HG03064 (cell line): ENCODE data around the gene HSD11B1L.

Source experiments
- ATAC-seq: cut with Tn5 transposase; IDR thresholded peaks from one replicate; pipeline ENCODE4 v1.9.1; 2021; ENCODE audit warnings: low read depth; ENCODE audit not compliant: unreplicated experiment

Gene HSD11B1L

GRCh38 chr19:5666921-5667610 is 13.8 kb upstream of the HSD11B1L start:
- ATAC-seq = no peak

GRCh38 chr19:5667751-5668271 is 13.0 kb upstream of the HSD11B1L start:
- no peak for ATAC-seq

- ATAC-seq = no peak
Observed at GRCh38 chr19:5669212-5669611, 11.6 kb upstream of the HSD11B1L start.

DNA sequence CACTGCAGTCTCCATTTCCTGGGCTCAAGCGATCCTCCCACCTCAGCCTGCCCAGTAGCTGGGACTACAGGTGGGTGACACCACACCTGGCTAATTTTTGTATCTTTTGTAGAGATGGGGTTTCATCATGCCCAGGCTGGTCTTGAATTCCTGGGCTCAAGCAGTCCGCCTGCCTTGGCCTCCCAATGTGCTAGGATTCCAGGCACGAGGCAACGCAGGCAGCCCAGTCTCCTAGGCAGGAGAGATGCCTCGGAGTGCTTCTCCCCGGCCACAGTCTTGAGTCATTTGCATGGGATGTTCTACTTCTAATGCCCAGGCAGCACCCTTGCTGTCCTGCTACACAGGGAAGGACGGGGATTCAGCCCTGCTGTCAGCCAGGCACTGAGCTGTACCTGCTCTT is 9.2 kb upstream of the HSD11B1L start:
- ATAC-seq = no peak

GRCh38 chr19:5672708-5673459 is 7.9 kb upstream of the HSD11B1L start:
- ATAC-seq = no peak

DNA sequence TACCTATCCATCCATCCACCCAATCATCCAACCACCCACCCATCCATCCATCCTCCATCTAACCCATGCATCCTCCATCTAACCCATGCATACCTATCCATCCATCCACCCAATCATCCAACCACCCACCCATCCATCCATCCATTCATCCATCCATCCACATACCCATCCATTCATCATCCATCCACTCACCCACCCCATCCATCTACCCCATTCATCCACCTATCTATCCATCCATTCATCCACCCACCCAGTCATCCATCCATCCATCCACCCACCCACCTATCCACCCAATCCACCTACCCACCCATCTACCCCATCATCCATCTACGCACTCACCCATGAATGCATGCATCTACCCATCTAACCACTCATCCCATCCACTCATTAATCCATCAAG is 7.1 kb upstream of the HSD11B1L start:
- no peak for ATAC-seq

- no peak for ATAC-seq
Observed at GRCh38 chr19:5674714-5675113, 6.1 kb upstream of the HSD11B1L start.

- ATAC-seq = no peak
Observed at GRCh38 chr19:5676105-5676771, 4.6 kb upstream of the HSD11B1L start.

DNA sequence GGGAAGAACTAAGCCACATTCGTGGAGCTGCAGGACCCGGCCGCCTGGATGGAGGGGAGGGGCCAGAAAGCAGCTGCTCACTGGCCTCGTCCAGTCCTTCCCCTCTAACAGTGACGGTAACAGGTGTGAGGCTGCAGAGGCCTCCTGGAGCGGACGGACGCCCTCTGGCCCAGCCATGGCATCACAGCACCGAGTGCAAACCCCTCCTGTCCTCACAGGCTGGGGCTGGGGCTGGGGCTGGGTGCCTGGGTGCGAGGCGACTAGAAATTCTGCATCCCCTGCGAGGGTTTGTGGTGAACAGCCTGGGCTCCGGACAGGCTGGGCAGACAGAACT is 4.1 kb upstream of the HSD11B1L start:
- ATAC-seq = no peak

- no peak for ATAC-seq
Observed at GRCh38 chr19:5677136-5677535, 3.7 kb upstream of the HSD11B1L start.

DNA sequence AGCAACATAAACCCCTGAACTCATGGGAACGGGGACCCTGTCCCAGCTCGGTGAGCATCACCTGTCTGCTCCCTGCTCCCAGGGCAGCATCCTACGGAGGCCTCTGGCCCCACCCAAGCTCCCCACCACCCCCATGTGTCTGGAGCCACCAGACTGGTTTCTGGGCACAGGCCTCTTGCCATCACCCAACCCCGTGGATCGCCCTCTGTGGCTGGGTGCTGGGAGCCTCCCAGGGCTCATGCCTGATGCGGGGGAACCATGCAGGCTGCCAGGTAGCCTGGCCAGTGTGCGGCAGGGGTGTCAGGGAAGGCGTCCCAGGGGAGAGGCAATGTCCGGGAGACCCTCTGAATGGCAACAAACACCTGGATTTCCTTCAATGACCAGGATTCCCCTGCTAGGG is 3.2 kb upstream of the HSD11B1L start:
- ATAC-seq = no peak

- no peak for ATAC-seq
Observed at GRCh38 chr19:5678071-5678718, 2.6 kb upstream of the HSD11B1L start.

DNA sequence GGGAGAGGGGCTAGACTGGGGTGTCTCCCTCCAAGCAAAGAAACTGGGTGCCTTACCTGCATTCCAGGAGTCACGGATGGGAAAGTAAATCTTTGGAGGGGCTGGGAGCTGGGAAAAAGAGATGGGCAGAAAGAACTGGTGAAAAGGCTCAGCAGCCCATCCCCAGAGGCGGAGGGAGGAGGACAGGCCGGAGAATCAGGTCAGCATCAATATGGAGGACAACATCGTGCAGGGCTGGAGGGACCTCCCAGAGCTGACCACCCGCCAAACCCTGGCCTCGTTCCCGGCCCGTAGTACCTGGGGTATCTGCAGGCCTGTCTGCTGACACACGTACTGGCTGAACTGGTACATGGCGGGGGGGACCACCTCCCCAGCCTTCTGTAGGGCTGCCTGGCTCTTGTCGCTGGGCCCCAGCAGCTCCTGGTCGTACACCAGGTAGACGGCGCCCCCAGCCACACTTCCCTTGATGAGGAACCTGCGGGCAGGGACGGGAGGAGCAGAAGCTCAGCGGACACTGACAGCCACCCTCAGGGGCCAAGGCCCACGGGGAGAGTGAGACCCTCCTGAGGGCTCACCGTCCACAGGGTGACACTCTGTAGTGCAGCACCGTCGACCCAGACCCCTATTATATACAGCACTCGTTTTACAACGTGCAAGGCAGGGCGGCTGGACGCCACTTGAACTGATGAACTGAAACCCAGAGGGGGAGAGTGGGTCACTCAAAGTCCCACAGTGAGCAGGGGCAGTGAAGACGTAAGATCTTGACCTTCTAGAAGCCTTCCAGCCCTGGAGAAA is 1.3 kb upstream of the HSD11B1L start:
- ATAC-seq = no peak

GRCh38 chr19:5680084-5680436 is 767 bp upstream of the HSD11B1L start:
- no peak for ATAC-seq

DNA sequence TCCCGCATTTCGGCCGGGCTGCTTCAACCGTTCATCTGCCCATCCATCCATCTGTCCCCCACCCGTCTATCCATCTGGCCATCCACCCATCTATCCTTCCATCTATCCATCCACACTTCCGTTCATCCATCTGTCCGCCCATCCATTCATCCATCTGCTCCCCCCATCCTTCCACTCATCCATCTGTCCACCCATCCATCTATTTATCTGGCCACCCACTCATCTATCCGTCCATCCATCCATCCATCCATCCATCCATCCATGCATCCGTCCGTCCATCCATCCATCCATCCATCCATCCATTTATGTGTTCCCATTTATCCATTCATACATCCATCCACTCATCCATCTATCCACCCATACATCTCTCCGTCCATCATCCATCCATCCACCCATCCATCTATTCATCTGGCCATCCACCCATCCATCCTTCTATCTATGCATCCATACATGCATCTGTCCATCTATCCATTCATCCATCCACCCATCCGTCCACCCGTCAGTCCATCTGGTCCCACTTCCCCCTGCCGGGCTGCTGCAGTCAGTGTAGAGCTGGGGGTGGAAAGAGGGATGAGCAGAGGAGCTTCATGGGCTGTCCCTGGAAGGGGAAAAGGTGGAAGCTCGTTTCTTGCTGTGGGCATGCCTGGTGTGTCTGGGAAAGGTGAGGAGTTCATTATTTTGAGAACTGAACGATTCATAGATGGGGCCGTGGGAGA is 722 bp downstream of the HSD11B1L start:
- no peak for ATAC-seq

- no peak for ATAC-seq
Observed at GRCh38 chr19:5682107-5682482, 1.3 kb downstream of the HSD11B1L start.

DNA sequence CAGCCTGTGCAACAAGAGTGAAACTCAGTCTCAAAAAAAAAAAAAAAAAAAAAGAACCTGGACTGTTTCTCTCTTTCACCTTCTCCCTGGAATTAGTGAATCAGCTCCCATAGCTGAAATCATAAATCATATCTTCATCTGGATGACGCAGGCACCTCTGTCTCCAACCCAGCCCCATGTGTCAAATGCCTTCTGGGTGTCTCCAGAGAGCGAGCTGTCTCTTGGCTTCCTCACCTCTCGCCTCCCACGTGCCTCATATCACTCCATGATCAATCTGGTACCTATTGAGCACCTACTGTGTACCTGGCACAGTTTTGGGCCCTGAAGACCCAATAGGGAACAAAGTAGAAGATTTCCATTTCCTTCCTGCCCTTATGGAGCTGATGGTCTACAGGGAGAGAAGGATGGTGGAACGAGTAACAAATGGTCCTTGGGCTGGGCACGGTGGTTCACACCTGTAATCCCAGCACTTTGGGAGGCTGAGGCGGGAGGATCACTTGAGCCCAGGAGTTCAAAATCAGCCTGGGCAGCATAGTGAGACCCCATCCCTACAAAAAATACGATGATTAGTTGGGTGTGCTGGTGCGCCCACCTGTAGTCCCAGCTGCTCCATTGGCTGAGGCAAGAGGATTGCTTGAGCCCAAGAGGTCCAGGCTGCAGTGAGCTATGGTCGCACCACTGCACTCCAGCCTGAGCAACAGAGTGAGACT is 2.5 kb downstream of the HSD11B1L start:
- no peak for ATAC-seq

GRCh38 chr19:5684694-5685430 is 4.0 kb downstream of the HSD11B1L start:
- ATAC-seq = no peak

GRCh38 chr19:5686326-5686646 is 5.5 kb downstream of the HSD11B1L start:
- peak; percentile 3 for ATAC-seq
